Keratinocyte (primary cell): ENCODE measurements around the gene TBC1D8. TPM values are rescaled to one million over a fixed set of nuclear protein-coding genes. Genes with fewer than 3 reads are reported as not detected.

Source experiments
- DNase-seq: peaks from one replicate; pipeline ENCODE4 v3.0.0-alpha.2; 2011; ENCODE audit warnings: low read depth, missing footprints, low spot score
- FAIRE-seq: peaks from 2 replicates; lab custom pipeline; 2011; peaks lifted over from hg19 to GRCh38; lab: Jason Lieb, UNC
- H2AFZ ChIP-seq: 2 replicates; pipeline ENCODE4 v1.6.0; 2012; ENCODE audit warnings: low read length, control low read depth, inconsistent platforms; ENCODE audit not compliant: control insufficient read depth
- H3K27ac ChIP-seq: 2 replicates; pipeline ENCODE4 v1.5.1; 2011; ENCODE audit warnings: low read length; ENCODE audit not compliant: control insufficient read depth, insufficient read depth
- H3K27me3 ChIP-seq: 3 replicates; pipeline ENCODE4 v1.6.0; 2011; ENCODE audit warnings: low read length; ENCODE audit not compliant: control insufficient read depth, insufficient read depth; ENCODE audit errors: extremely low read depth
- H3K36me3 ChIP-seq, 2 experiments: 2 replicates in 1 of 2; 3 replicates in 1 of 2; pipeline ENCODE4 v1.5.1; 2011; ENCODE audit warnings: low read length in 2 of 2, mild to moderate bottlenecking in 1 of 2; ENCODE audit not compliant: control insufficient read depth in 2 of 2, insufficient read depth in 2 of 2; ENCODE audit errors: extremely low read depth in 1 of 2
- H3K4me1 ChIP-seq: 3 replicates; pipeline ENCODE4 v1.5.1; 2011; ENCODE audit warnings: low read length; ENCODE audit not compliant: control insufficient read depth, insufficient read depth; ENCODE audit errors: extremely low read depth
- H3K4me2 ChIP-seq: 3 replicates; pipeline ENCODE4 v1.6.0; 2011; ENCODE audit warnings: low read depth, low read length; ENCODE audit not compliant: control insufficient read depth, insufficient read depth; ENCODE audit errors: extremely low read depth
- H3K4me3 ChIP-seq, 3 experiments: fragments of 200-600 bp in 1 of 3; sonication (generic) in 1 of 3; 2 replicates in 2 of 3; 3 replicates in 1 of 3; pipeline ENCODE4 v1.5.1; 2011 to 2016; ENCODE audit warnings: low read length in 3 of 3, mild to moderate bottlenecking in 3 of 3, control low read depth in 2 of 3, inconsistent platforms in 1 of 3, low read depth in 1 of 3, mixed read lengths in 1 of 3, mixed run types in 1 of 3, moderate library complexity in 1 of 3; ENCODE audit not compliant: control insufficient read depth in 2 of 3, insufficient read depth in 2 of 3; ENCODE audit errors: extremely low read depth in 1 of 3
- H3K79me2 ChIP-seq: 2 replicates; pipeline ENCODE4 v1.6.0; 2012; ENCODE audit warnings: low read length; ENCODE audit not compliant: control insufficient read depth, insufficient read depth
- H3K9ac ChIP-seq: 3 replicates; pipeline ENCODE4 v1.6.0; 2011; ENCODE audit warnings: low read length; ENCODE audit not compliant: control insufficient read depth, insufficient read depth; ENCODE audit errors: extremely low read depth
- H3K9me1 ChIP-seq: 3 replicates; pipeline ENCODE4 v1.6.0; 2011; ENCODE audit warnings: low read length; ENCODE audit not compliant: control insufficient read depth, insufficient read depth; ENCODE audit errors: extremely low read depth
- H3K9me3 ChIP-seq: 2 replicates; pipeline ENCODE4 v1.5.1; 2012; ENCODE audit warnings: low read depth, low read length; ENCODE audit not compliant: control insufficient read depth
- H4K20me1 ChIP-seq: 3 replicates; pipeline ENCODE4 v1.6.0; 2011; ENCODE audit warnings: low read length; ENCODE audit not compliant: control insufficient read depth, insufficient read depth; ENCODE audit errors: extremely low read depth
- EZH2 ChIP-seq: IDR thresholded peaks from one replicate; pipeline ENCODE4 v1.6.1; 2012; ENCODE audit warnings: inconsistent platforms, mild to moderate bottlenecking, low read length, moderate library complexity
- dilution Hi-C: fragments of 300-500 bp; cut with MboI; formaldehyde crosslinking; loops from one replicate; pipeline ENCODE4 v1.7.0; 2020; ENCODE audit warnings: low sequenced_read_pairs; ENCODE audit not compliant: extremely low pct_ligation_motif_present
- polyA plus RNA-seq, 5 experiments: library from polyadenylated mRNA; depleted of rRNA in 3 of 5; stranded (reverse) in 3 of 5; stranded (forward) in 1 of 5; unstranded in 1 of 5; fragments of >200 nt; gene quantifications; 1 replicate in 1 of 5; 2 replicates in 3 of 5; 3 replicates in 1 of 5; pipeline versions ENCODE4 v1.2.1 to v1.2.3, GENCODE V29; 2011 to 2012; ENCODE audit warnings: missing spikeins in 2 of 5, low read depth in 1 of 5, low replicate concordance in 1 of 5
- TF ChIP-seq, protein P1 (sequence below), 3 experiments: IDR thresholded peaks in 1 of 3; conservative IDR thresholded peaks in 1 of 3; optimal IDR thresholded peaks in 1 of 3; 2 replicates in 2 of 3; 3 replicates in 1 of 3; pipeline versions ENCODE3 to v1.5.1; 2011; ENCODE audit warnings: low read length in 3 of 3, mild to moderate bottlenecking in 3 of 3, moderate library complexity in 2 of 3, control low read depth in 1 of 3, inconsistent platforms in 1 of 3; ENCODE audit not compliant: insufficient read depth in 2 of 3; ENCODE audit errors: extremely low read depth in 1 of 3

Gene TBC1D8
- polyA plus RNA-seq, 1 donor (not counting 4 experiments of a cell fraction or from before 2014, with no cell fraction given): 13.8 TPM

DNA sequence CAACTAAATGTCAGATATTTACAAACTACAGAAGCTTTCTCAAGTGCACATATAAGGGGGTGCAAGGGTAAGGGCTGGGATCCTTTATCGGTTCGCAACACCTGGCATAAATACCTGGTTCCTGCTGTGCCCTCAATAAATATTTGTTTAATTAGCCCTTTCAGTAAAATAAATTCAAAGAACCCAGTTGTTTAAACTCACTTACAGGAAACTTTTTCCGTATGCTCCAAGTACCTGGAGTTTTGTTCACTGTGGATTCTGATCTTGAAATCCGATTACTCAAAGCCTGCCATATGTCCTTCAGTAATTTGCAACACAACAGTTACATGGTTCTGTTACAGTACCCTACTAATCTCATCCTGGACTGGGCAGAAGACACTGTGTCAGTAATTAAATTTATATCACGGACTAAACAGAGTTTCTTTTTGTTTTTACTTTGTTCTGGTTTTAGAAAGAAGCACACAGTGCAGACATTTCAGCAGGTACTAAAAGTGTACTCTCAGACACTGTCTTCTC, 36.9 kb downstream of the TBC1D8 start:
- TF ChIP-seq, protein P1, sequence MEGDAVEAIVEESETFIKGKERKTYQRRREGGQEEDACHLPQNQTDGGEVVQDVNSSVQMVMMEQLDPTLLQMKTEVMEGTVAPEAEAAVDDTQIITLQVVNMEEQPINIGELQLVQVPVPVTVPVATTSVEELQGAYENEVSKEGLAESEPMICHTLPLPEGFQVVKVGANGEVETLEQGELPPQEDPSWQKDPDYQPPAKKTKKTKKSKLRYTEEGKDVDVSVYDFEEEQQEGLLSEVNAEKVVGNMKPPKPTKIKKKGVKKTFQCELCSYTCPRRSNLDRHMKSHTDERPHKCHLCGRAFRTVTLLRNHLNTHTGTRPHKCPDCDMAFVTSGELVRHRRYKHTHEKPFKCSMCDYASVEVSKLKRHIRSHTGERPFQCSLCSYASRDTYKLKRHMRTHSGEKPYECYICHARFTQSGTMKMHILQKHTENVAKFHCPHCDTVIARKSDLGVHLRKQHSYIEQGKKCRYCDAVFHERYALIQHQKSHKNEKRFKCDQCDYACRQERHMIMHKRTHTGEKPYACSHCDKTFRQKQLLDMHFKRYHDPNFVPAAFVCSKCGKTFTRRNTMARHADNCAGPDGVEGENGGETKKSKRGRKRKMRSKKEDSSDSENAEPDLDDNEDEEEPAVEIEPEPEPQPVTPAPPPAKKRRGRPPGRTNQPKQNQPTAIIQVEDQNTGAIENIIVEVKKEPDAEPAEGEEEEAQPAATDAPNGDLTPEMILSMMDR (optimal IDR thresholded peaks at IDR 0.05 in 1 of 3, IDR thresholded peaks at IDR 0.05 in 1 of 3, conservative IDR thresholded peaks at IDR 0.05 in 1 of 3; ENCODE audit: extremely low read depth in 1 of 3, insufficient read depth in 2 of 3, low read length in 3 of 3): no peak
- TF ChIP-seq EZH2: no peak
- H3K79me2 ChIP-seq: peaks cover 56% of the 10 kb centered on the region
- DNase-seq: no peak

DNA sequence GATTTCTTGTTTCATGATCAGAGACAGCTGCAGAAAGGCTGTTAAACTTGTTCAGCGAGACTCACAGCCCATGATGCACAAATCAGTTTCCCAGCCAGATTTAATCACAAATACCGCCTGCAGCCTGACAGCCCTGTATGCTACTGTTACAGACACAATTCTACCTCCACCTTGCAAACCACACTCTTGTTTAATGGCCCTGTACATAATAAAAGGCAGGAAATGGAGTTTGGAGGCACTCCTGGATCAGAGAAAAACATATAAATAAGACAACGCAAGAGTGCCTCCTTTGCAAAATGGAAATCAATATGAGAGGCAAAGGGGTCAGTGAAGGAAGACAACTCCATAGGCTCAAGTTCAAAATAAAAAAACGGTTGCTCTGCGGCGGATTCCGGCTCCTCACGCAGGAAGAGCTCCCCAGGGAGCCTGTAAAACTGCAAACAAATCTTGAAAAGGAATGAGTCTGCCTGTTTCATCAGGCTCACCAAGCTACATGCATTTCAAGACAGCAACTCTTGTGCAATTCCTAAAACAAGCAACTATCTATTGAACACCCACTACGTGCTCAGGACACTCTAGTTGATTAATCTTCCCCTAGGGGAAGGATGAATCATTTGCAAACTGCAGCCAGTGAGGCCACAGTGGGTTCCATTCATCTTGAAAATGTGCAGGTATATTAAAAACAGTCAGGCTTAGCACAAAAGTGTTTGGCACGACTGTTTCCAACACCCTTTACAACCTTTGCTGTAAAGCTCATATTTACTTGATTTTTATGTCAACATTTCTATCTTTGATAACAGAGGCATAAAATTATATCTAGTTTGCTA, 37.5 kb downstream of the TBC1D8 start:
- peak; percentile 64 for DNase-seq
- Histone ChIP-seq H3K27me3 (no peaks in the 10 kb centered on the region), H3K9me3 (no peaks in the 10 kb centered on the region), H3K4me2 (peak overlapping the region; percentile 91), H4K20me1 (no peaks in the 10 kb centered on the region), H3K27ac (peak overlapping the region; percentile 92), H3K36me3 (no peaks in the 10 kb centered on the region), H3K79me2 (peaks cover 56% of the 10 kb centered on the region), H3K4me3 (peak overlapping the region in 2 of 3 experiments; percentile 41 to 47), H3K4me1 (peaks cover 44% of the 10 kb centered on the region), H2AFZ (no peak overlapping the region), H3K9me1 (peaks cover 9% of the 10 kb centered on the region), H3K9ac (peak overlapping the region; percentile 66)
- dilution Hi-C loops: no loop called here
- TF ChIP-seq EZH2: no peak
- TF ChIP-seq, protein P1 (optimal IDR thresholded peaks at IDR 0.05 in 1 of 3, IDR thresholded peaks at IDR 0.05 in 1 of 3, conservative IDR thresholded peaks at IDR 0.05 in 1 of 3; ENCODE audit: extremely low read depth in 1 of 3, insufficient read depth in 2 of 3, low read length in 3 of 3): no peak
- peak; percentile 77 for FAIRE-seq

More for the DNA sequence above, 36.9 kb downstream of the TBC1D8 start:
- Histone ChIP-seq H2AFZ (no peak overlapping the region), H3K9me1 (peaks cover 9% of the 10 kb centered on the region), H3K36me3 (no peaks in the 10 kb centered on the region), H3K4me2 (no peak overlapping the region), H3K27ac (peak overlapping the region; percentile 92), H3K4me1 (peaks cover 48% of the 10 kb centered on the region), H3K9me3 (no peaks in the 10 kb centered on the region), H3K27me3 (no peaks in the 10 kb centered on the region), H3K4me3 (no peak overlapping the region), H3K9ac (no peak overlapping the region), H4K20me1 (no peaks in the 10 kb centered on the region)
- no peak for FAIRE-seq
- dilution Hi-C loops: no loop called here
